ENCODE data around the gene LTC4S. TPM values are rescaled to one million over a fixed set of nuclear protein-coding genes. Genes with fewer than 3 reads are reported as not detected.

Gene LTC4S
- total RNA-seq, 2 experiments from 2014 or later: 0.44 to 4.5 TPM

DNA sequence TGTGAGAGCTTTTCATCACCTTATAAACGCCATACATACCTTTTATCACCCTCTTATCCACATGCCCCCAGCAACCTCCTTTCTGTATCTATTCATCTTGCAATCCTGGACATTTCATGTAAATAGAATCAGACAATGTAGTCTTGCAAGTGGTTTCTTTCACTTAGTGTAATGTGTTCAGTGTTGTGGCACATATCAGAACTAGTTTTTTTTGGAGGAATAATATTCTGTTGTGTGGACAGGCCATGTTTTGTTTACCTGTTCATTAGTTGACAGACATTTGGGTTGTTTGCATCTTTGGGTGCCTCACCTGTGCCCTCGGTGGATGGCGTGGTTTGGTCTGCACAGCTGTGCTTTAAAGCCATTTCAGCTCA, 28.3 kb downstream of the LTC4S start:
- peak overlapping the region; percentile 99 for H3K4me3 ChIP-seq (ENCODE audit: low read depth, low read length, poor library complexity, severe bottlenecking)
- peaks cover 22% of the 10 kb centered on the region; the same call in 1 of the 2 replicates for H3K79me2 ChIP-seq (ENCODE audit: insufficient read depth, low read depth, low read length)
- CTCF ChIA-PET (ENCODE audit: unreplicated experiment): no interaction called here
- no peak overlapping the region for H2AFZ ChIP-seq (ENCODE audit: low read length)
- no peak for TF ChIP-seq EZH2phosphoT487 (IDR thresholded peaks at IDR 0.05; ENCODE audit: borderline replicate concordance, low read depth, low read length)
- TF ChIP-seq, protein P1, sequence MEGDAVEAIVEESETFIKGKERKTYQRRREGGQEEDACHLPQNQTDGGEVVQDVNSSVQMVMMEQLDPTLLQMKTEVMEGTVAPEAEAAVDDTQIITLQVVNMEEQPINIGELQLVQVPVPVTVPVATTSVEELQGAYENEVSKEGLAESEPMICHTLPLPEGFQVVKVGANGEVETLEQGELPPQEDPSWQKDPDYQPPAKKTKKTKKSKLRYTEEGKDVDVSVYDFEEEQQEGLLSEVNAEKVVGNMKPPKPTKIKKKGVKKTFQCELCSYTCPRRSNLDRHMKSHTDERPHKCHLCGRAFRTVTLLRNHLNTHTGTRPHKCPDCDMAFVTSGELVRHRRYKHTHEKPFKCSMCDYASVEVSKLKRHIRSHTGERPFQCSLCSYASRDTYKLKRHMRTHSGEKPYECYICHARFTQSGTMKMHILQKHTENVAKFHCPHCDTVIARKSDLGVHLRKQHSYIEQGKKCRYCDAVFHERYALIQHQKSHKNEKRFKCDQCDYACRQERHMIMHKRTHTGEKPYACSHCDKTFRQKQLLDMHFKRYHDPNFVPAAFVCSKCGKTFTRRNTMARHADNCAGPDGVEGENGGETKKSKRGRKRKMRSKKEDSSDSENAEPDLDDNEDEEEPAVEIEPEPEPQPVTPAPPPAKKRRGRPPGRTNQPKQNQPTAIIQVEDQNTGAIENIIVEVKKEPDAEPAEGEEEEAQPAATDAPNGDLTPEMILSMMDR (conservative IDR thresholded peaks at IDR 0.05; ENCODE audit: low read length): no peak
- peaks cover 4% of the 10 kb centered on the region; the same call in 1 of the 2 replicates for H4K20me1 ChIP-seq (ENCODE audit: insufficient read depth, low read length)
- intact Hi-C loops (cut with micrococcal nuclease; ENCODE audit: unreplicated experiment): loop anchor here (10.0 kb wide), 1 partner anchor 673 kb away; the partner anchor contains the start of gene CNOT6
- no peaks in the 10 kb centered on the region for H3K9me3 ChIP-seq (ENCODE audit: low read length)
- peaks cover 32% of the 10 kb centered on the region for H3K4me1 ChIP-seq (ENCODE audit: insufficient read depth, low read length, poor library complexity, severe bottlenecking)
- TSS peak; percentile 75 for BruUV-seq (replicated peaks)
- no peak overlapping the region for H3K27ac ChIP-seq (ENCODE audit: low read depth, low read length, poor library complexity, severe bottlenecking)
- POLR2A ChIA-PET: interaction anchor here (0.8 to 1.3 kb wide), 3 partner anchors 11 to 59 kb away, joined by 4 to 6 read pairs (median 5); no protein-coding TSS in a partner anchor
- H3K4me2 ChIP-seq (ENCODE audit: low read length): peak overlapping the region; percentile 95
- peaks cover 43% of the 10 kb centered on the region for H3K36me3 ChIP-seq (ENCODE audit: insufficient read depth, low read length)
- no peak for DNase-seq (ENCODE audit: low spot score)
- H3K9me2 ChIP-seq (ENCODE audit: insufficient read depth, low read length): no peaks in the 10 kb centered on the region

DNA sequence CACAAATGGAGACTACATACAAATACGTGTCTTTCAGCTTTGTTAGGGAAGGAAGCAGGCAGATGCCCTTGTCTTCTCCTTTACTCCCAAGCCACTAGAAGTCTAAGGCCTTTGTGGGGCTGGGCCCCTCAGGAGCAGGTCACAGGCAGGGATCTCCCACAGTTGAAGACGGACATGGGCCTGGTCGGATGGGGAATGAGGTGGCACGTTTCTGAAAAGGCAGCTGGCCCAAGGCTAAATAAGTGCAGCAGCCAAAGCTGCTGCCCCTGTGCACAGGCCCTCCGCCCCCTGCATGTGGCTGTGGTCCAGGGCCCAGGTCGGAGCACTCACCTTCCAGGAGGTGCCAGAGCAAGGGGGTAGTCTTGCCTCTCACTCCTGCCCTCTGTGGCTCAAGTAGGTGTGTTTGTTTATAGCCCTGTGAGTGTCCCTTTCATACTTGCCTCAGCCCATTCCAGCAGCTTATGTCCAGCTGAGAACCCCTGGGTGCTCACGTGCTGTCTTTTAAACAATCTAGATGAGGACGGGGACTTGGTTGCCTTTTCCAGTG, 28.7 kb downstream of the LTC4S start:
- H2AFZ ChIP-seq (ENCODE audit: low read length): no peak overlapping the region
- H4K20me1 ChIP-seq (ENCODE audit: insufficient read depth, low read length): peaks cover 4% of the 10 kb centered on the region; the same call in 1 of the 2 replicates
- H3K4me3 ChIP-seq (ENCODE audit: low read depth, low read length, poor library complexity, severe bottlenecking): peak overlapping the region; percentile 99
- peaks cover 22% of the 10 kb centered on the region; the same call in 1 of the 2 replicates for H3K79me2 ChIP-seq (ENCODE audit: insufficient read depth, low read depth, low read length)
- no peak overlapping the region for H3K27ac ChIP-seq (ENCODE audit: low read depth, low read length, poor library complexity, severe bottlenecking)
- no TSS peak for BruUV-seq (replicated peaks)
- peaks cover 47% of the 10 kb centered on the region for H3K36me3 ChIP-seq (ENCODE audit: insufficient read depth, low read length)
- H3K4me2 ChIP-seq (ENCODE audit: low read length): peak overlapping the region; percentile 95
- intact Hi-C loops (cut with micrococcal nuclease; ENCODE audit: unreplicated experiment): loop anchor here (10.0 kb wide), 1 partner anchor 672 kb away; the partner anchor contains the start of gene CNOT6
- H3K4me1 ChIP-seq (ENCODE audit: insufficient read depth, low read length, poor library complexity, severe bottlenecking): peaks cover 32% of the 10 kb centered on the region
- no peak for TF ChIP-seq EZH2phosphoT487 (IDR thresholded peaks at IDR 0.05; ENCODE audit: borderline replicate concordance, low read depth, low read length)
- TF ChIP-seq, protein P1 (conservative IDR thresholded peaks at IDR 0.05; ENCODE audit: low read length): no peak
- H3K9me2 ChIP-seq (ENCODE audit: insufficient read depth, low read length): no peaks in the 10 kb centered on the region
- POLR2A ChIA-PET: interaction anchor here (0.8 to 1.3 kb wide), 3 partner anchors 11 to 60 kb away, joined by 4 to 6 read pairs (median 5); no protein-coding TSS in a partner anchor
- no peaks in the 10 kb centered on the region for H3K9me3 ChIP-seq (ENCODE audit: low read length)
- CTCF ChIA-PET (ENCODE audit: unreplicated experiment): no interaction called here
- no peak for DNase-seq (ENCODE audit: low spot score)
